OCI-LY3 (cell line): ENCODE measurements around the gene HLF.

ENCODE experiments used
- H2AFZ ChIP-seq: fragments of 200-600, 300-600 bp; shearing (Covaris generic); 2 replicates; pipeline ENCODE4 v1.6.0; 2014; ENCODE audit warnings: antibody characterized with exemption, low read depth, low read length
- H3K27ac ChIP-seq: fragments of 200-600, 300-600 bp; sonication (generic); 2 replicates; pipeline ENCODE4 v1.5.1; 2014; ENCODE audit warnings: mild to moderate bottlenecking, low read length, moderate library complexity, mixed read lengths
- H3K27me3 ChIP-seq: fragments of 200-600, 300-600 bp; sonication (generic); 2 replicates; pipeline ENCODE4 v1.6.1; 2014; ENCODE audit warnings: low read depth, low read length, mixed read lengths
- H3K36me3 ChIP-seq: fragments of 200-600, 300-600 bp; sonication (generic); replicated peaks from 2 replicates; pipeline ENCODE3; 2014; ENCODE audit warnings: low read depth, low read length, mixed read lengths
- H3K4me1 ChIP-seq: fragments of 300-600, 200-600 bp; sonication (generic); 2 replicates; pipeline ENCODE4 v1.6.1; 2014; ENCODE audit warnings: low read length, mixed read lengths
- H3K4me2 ChIP-seq: fragments of 200-600, 300-600 bp; sonication (generic); 2 replicates; pipeline ENCODE4 v1.6.1; 2014; ENCODE audit warnings: low read length, mixed read lengths
- H3K4me3 ChIP-seq: fragments of 300-600, 200-600 bp; sonication (generic); 2 replicates; pipeline ENCODE4 v1.5.1; 2014; ENCODE audit warnings: antibody characterized with exemption, mild to moderate bottlenecking, low read length, moderate library complexity
- H3K79me2 ChIP-seq: fragments of 300-600, 200-600 bp; shearing (Covaris generic); 2 replicates; pipeline ENCODE4 v1.6.1; 2014; ENCODE audit warnings: mild to moderate bottlenecking, low read length, mixed read lengths
- H3K9ac ChIP-seq: fragments of 300-600, 200-600 bp; shearing (Covaris generic); 2 replicates; pipeline ENCODE4 v1.6.0; 2014; ENCODE audit warnings: mild to moderate bottlenecking, low read length, moderate library complexity
- H3K9me3 ChIP-seq: fragments of 200-600, 300-600 bp; shearing (Covaris generic); 2 replicates; pipeline ENCODE4 v1.6.1; 2014; ENCODE audit warnings: low read length, mixed read lengths; ENCODE audit not compliant: insufficient read depth
- H4K20me1 ChIP-seq: fragments of 200-600, 300-600 bp; sonication (generic); 2 replicates; pipeline ENCODE4 v1.6.1; 2016; ENCODE audit warnings: low read length, mixed read lengths; ENCODE audit not compliant: insufficient read depth
- EZH2phosphoT487 ChIP-seq: fragments of 200-600 bp; shearing (Covaris generic); IDR thresholded peaks from 2 replicates; pipeline ENCODE4 v1.6.1; 2018; ENCODE audit warnings: antibody characterized with exemption, mixed run types, low read depth
- TF ChIP-seq, protein P1 (sequence below): fragments of 200-600, 300-600 bp; sonication (generic); IDR thresholded peaks from 2 replicates; pipeline ENCODE4 v1.5.1; 2014; ENCODE audit warnings: antibody characterized with exemption, low read length, low read depth

HLF gene

DNA sequence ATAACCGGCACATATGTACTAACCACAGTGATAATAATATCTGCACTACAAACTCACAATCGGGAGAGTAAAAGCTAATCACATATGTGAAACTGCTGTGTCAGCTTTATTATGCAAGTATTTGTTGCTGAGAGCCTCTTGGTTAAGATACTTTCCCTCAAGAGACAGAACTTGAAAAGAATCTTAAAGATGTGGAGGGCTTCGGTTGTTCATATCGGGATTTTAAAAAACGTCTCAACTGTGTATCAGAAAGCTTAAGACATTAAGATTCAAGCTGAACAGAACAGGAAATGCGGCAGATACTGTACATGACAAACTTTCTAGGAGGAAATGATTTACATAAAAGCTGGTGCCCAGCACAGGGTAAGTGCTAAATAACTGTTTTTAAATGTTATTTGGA, 27.5 kb upstream of the HLF start:
- Histone ChIP-seq H3K4me2 (peak overlapping the region; percentile 72), H3K79me2 (no peaks in the 10 kb centered on the region), H3K9ac (peak overlapping the region; percentile 57; the same call in 1 of the 2 replicates), H3K4me3 (peak overlapping the region; percentile 79), H4K20me1 (no peaks in the 10 kb centered on the region), H3K27ac (peak overlapping the region; percentile 91), H3K9me3 (no peaks in the 10 kb centered on the region), H2AFZ (no peak overlapping the region), H3K4me1 (peaks cover 89% of the 10 kb centered on the region), H3K27me3 (no peaks in the 10 kb centered on the region), H3K36me3 (peaks cover 2% of the 10 kb centered on the region)
- TF ChIP-seq EZH2phosphoT487, result no peak
- TF ChIP-seq, protein P1, sequence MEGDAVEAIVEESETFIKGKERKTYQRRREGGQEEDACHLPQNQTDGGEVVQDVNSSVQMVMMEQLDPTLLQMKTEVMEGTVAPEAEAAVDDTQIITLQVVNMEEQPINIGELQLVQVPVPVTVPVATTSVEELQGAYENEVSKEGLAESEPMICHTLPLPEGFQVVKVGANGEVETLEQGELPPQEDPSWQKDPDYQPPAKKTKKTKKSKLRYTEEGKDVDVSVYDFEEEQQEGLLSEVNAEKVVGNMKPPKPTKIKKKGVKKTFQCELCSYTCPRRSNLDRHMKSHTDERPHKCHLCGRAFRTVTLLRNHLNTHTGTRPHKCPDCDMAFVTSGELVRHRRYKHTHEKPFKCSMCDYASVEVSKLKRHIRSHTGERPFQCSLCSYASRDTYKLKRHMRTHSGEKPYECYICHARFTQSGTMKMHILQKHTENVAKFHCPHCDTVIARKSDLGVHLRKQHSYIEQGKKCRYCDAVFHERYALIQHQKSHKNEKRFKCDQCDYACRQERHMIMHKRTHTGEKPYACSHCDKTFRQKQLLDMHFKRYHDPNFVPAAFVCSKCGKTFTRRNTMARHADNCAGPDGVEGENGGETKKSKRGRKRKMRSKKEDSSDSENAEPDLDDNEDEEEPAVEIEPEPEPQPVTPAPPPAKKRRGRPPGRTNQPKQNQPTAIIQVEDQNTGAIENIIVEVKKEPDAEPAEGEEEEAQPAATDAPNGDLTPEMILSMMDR, result no peak

GRCh38 chr17:55237841-55238178, 26.9 kb upstream of the HLF start:
- Histone ChIP-seq H3K4me1 (peaks cover 84% of the 10 kb centered on the region), H3K9me3 (no peaks in the 10 kb centered on the region), H3K36me3 (peaks cover 2% of the 10 kb centered on the region), H3K27ac (peak overlapping the region; percentile 91), H4K20me1 (no peaks in the 10 kb centered on the region), H3K79me2 (no peaks in the 10 kb centered on the region), H2AFZ (peak overlapping the region; percentile 83; the same call in 1 of the 2 replicates), H3K9ac (peak overlapping the region; percentile 57; the same call in 1 of the 2 replicates), H3K4me3 (peak overlapping the region; percentile 79), H3K4me2 (peak overlapping the region; percentile 72), H3K27me3 (no peaks in the 10 kb centered on the region)
- TF ChIP-seq EZH2phosphoT487, result no peak
- TF ChIP-seq, protein P1, result no peak

DNA sequence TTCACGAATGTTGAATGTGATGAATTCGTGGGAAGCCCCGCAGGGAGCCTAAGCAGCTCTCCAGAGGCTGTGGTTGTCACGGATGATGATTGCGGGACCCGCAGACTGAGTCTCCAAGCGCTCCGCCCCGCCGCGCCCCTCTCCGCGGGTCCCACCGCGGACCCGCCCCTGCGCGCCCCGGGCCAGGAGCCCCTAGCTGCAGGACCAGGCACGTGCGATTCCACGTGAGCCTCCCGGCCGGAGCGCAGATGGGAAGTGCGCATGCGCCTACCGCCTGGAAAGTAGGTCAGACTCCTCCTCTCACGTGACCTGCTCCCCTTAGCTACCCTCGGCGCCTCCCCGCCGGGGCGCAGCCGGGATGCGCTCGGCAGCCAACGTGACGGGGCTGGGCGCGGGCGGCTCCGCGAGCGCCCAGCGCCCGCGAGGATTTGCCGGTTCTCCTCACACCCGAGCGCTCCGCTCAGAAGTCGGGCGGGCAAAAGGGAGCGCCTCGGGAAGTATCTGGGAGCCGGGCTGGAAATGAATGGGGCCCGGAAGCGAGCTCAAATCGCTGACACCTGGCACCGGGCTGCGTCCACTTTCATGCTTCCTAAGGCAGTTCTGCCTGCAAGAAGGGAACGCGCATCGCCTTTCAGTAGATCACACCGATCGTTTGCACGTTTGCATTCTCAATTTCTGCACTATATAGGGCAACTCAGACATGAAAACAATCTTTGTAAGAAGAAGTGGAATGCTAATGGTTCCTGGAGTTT, 26.4 kb upstream of the HLF start:
- peak overlapping the region; percentile 58 for H3K9ac ChIP-seq

GRCh38 chr17:55238931-55239297, 25.8 kb upstream of the HLF start:
- Histone ChIP-seq H3K4me3 (peak overlapping the region; percentile 79), H3K79me2 (no peaks in the 10 kb centered on the region), H4K20me1 (no peaks in the 10 kb centered on the region), H3K4me2 (peak overlapping the region; percentile 72), H3K9me3 (no peaks in the 10 kb centered on the region), H2AFZ (peak overlapping the region; percentile 70; the same call in 1 of the 2 replicates), H3K27ac (peak overlapping the region; percentile 91), H3K27me3 (no peaks in the 10 kb centered on the region), H3K36me3 (peaks cover 2% of the 10 kb centered on the region), H3K4me1 (peaks cover 73% of the 10 kb centered on the region), H3K9ac (peak overlapping the region; percentile 58)
- TF ChIP-seq EZH2phosphoT487, result no peak
- TF ChIP-seq, protein P1, result peak; percentile 25; the same call in 1 of the 2 replicates

More for the DNA sequence above, 26.4 kb upstream of the HLF start:
- H3K27ac ChIP-seq, result peak overlapping the region; percentile 91
- peaks cover 78% of the 10 kb centered on the region for H3K4me1 ChIP-seq
- peaks cover 2% of the 10 kb centered on the region for H3K36me3 ChIP-seq
- peak overlapping the region; percentile 79 for H3K4me3 ChIP-seq
- TF ChIP-seq, protein P1, result no peak
- no peak for TF ChIP-seq EZH2phosphoT487
- H3K79me2 ChIP-seq, result no peaks in the 10 kb centered on the region
- no peaks in the 10 kb centered on the region for H4K20me1 ChIP-seq
- no peaks in the 10 kb centered on the region for H3K27me3 ChIP-seq
- H3K9me3 ChIP-seq, result no peaks in the 10 kb centered on the region
- peak overlapping the region; percentile 83 for H2AFZ ChIP-seq
- H3K4me2 ChIP-seq, result peak overlapping the region; percentile 72
